Inflammatory macrophage treated with lipopolysaccharide for 4 hours (primary cell): Measurements from ENCODE around the gene SMCO1.
"Not testable (repeated sequence)": the region's sequence is repeated elsewhere in the genome, so short reads cannot be mapped to it uniquely, and the experiment has no call there.

Source experiments
- DNase-seq: peaks from one replicate; pipeline ENCODE4 v3.0.0-alpha.2; 2020

The SMCO1 gene

DNA sequence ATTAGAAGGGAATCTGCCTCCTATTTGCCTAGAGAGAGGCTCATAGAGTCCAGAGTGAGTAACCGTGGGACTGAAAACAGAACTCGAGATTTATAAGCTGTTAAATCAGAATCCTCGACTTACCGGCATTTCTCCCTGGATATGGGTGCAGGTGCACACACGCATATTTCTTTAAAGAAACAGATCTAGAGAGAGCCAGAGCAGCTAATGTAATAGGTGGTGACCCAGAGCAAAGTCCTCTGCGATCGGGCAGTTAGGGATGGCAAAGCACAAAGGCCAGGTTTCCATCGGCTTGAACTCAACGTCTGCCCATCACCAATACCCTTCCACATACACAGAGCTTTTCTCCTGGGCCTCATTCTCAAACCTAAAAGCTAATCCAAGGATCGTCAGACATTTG lies 25.4 kb downstream of the SMCO1 start:
- DNase-seq = no peak

DNA sequence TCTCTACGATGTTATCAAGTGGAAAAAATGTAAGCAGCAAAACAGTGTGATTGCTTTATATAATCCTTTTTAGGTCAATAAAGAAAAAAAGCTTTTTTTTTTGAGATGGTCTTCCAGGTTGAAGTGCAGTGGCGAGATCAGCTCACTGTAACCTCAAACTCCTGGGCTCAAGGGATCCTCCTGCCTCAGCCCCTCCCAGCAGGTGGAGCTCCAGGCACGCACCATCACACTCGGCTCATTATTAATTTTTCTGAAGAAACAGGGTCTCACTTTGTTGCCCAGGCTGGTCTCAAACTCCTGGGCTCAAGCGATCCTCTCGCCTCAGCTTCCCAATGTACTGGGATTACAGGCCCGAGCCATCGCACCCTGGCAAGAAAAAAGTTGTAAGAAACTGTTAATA lies 28.9 kb downstream of the SMCO1 start:
- DNase-seq = peak; percentile 3

GRCh38 chr3:196477678-196478077 lies 37.5 kb downstream of the SMCO1 start:
- no peak for DNase-seq

DNA sequence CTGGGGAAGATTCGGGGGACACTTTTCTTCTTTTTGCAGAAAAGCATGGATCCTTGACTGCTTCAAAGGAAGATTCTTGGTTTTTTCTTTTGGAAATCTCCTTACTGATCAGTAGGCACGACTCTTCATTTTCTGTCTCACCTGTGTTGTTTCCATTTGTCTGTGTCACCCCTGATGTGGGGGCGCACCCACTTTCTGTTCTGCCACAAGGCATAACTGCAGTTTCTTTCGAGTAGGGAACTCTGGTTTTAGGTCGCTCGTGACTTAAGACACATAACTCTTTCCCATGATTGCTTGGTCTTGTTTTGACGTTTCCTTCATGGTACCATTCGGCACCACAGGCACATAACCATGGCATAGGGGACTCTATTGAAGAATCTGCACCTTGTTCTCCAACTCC lies 42.9 kb downstream of the SMCO1 start:
- no peak for DNase-seq

DNA sequence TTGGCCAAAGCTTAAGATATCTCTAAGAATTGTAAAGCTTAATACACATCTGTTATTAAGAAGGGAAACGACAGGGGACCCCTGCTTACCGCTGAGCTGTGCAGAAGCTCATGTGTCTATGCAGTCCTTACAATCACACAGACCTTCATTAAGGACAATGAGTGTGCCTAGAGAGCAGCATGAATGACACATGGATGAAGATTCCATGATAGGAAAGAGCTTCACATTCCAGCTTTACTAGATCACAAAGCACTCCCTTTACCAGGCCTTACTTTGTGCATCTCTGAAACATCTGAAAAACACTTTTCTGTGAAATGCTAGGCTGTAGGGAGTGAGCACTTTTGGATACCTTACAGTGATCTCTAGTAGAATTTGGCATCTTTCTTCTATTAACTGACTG lies 43.6 kb downstream of the SMCO1 start:
- no peak for DNase-seq

DNA sequence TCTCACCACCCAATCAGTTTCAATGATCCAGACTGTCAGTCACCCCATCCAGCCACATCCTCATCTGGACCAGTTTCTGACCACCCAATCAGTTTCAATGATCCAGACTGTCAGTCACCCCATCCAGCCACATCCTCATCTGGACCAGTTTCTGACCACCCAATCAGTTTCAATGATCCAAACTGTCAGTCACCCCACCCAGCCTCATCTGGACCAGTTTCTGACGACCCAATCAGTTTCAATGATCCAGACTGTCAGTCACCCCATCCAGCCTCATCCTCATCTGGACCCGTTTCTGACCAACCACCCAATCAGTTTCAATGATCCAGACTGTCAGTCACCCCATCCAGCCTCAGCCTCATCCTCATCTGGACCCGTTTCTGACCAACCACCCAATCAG lies 45.0 kb downstream of the SMCO1 start:
- DNase-seq = not testable (repeated sequence)

- DNase-seq = no peak
Observed at GRCh38 chr3:196463804-196464203, 51.3 kb downstream of the SMCO1 start.

GRCh38 chr3:196463478-196463756 lies 51.7 kb downstream of the SMCO1 start:
- DNase-seq = no peak

- not testable (repeated sequence) for DNase-seq
Observed at GRCh38 chr3:196462680-196463477, 52.3 kb downstream of the SMCO1 start.

GRCh38 chr3:196458063-196458462 lies 57.1 kb downstream of the SMCO1 start:
- DNase-seq = no peak

GRCh38 chr3:196457470-196457869 lies 57.7 kb downstream of the SMCO1 start:
- DNase-seq = peak; percentile 71
